HG03103 (cell line): ENCODE results near the gene SIGLEC9.

Source experiments
- ATAC-seq: cut with Tn5 transposase; IDR thresholded peaks from one replicate; pipeline ENCODE4 v1.9.1; 2021; ENCODE audit warnings: low read depth; ENCODE audit not compliant: unreplicated experiment

The SIGLEC9 gene

GRCh38 chr19:51122112-51122981 is 2.4 kb upstream of the SIGLEC9 start:
- no peak for ATAC-seq

DNA sequence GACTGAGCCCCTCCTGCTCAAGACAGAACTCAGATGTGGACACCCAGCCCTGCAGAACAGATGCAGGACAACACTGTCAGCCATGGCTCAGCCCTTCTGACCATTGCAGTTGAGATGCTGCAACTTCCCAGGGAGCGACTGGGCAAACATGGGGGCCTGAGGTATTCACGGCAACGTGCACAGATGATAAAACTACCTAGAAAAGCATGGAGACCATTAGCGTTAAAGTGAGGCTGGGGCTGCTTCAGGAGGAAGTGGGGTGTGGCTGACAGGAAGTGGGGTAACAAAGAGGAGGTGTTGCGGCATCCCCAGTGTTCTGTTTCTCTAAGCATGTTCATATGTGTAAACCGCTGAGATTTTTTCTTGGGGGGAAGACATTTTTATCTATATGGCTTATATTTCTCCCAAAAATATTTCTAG is 1.3 kb upstream of the SIGLEC9 start:
- ATAC-seq: no peak

DNA sequence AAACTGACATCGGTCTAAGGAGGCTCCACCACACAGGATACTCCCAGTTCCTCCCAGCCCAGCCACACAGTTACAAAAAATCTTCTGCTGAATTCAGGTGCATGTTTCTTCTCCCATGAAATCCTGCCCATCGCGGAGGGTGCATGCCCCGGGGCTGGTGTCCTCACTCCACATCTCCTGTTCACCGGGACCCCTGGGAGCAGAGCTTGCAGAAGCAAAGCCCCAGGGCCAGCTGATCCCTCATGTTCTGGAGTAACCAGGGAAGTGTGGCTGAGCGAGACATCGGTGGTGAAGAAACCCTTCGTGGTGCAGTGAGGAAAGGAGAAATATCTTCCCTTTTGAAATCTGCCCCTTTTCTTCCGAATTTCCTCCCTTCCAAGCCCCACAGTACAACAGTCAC is 904 bp upstream of the SIGLEC9 start:
- ATAC-seq: no peak

GRCh38 chr19:51124216-51124615 is 490 bp upstream of the SIGLEC9 start:
- ATAC-seq: no peak

- ATAC-seq: no peak
Observed at GRCh38 chr19:51125421-51126075, 842 bp downstream of the SIGLEC9 start.

GRCh38 chr19:51127032-51127431 is 2.3 kb downstream of the SIGLEC9 start:
- ATAC-seq: no peak

DNA sequence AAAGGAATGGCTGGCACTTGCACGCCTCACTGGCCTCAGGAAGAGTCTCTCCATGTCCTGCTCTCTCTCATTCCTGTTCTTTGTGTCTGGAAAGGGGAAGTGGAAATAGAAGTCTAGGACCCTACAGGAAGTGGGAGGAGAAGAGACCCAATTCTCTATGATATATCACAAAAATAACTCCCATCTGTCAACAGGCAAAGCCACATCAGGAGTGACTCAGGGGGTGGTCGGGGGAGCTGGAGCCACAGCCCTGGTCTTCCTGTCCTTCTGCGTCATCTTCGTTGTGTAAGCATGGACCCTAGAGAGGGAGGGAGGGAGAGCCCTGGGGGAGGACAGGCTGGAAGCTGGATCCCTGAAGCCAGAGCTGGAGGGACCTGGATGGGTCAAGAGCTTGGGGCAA is 3.0 kb downstream of the SIGLEC9 start:
- ATAC-seq: no peak

DNA sequence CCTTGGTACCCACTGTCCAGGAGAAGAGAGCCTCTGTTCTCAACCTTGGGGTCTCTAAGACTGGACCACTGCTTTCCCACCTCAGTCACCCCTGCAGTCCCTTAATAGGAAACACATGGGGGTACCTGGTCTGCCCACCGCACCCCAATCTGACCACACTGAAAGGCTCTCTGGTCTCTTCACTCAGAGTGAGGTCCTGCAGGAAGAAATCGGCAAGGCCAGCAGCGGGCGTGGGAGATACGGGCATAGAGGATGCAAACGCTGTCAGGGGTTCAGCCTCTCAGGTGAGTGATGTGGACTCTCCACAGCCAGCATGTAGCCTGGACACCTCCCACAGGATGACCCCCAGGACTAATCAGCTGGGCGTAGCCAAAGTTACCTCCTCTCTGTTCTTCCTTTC is 3.5 kb downstream of the SIGLEC9 start:
- no peak for ATAC-seq

DNA sequence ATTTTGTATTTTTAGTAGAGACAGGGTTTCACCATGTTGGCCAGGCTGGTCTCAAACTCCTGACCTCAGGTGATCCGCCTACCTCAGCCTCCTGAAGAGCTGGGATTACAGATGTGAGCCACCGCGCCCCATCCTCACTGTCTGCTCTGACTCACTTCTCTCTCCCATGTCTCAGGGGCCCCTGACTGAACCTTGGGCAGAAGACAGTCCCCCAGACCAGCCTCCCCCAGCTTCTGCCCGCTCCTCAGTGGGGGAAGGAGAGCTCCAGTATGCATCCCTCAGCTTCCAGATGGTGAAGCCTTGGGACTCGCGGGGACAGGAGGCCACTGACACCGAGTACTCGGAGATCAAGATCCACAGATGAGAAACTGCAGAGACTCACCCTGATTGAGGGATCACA is 5.0 kb downstream of the SIGLEC9 start:
- ATAC-seq: no peak

- ATAC-seq: no peak
Observed at GRCh38 chr19:51131780-51132680, 7.3 kb downstream of the SIGLEC9 start.

DNA sequence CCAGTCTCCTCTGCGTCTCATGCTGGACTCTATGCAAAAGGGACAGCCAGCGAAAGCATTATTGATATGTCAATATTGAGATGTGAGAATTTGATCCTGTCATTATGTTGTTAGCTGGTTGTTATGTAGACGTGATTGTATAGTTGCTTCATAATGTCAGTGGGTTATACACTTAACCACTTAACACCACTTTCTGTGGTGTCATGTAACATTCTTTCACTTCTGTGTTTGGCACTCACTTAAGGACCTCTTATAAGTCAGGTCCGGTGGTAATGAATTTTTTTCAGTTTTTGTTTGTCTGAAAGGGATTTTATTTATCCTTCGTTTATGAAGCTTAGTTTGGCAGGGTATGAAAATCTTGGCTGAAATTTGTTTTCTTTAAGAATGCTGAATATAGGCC is 10.3 kb downstream of the SIGLEC9 start:
- ATAC-seq: no peak

DNA sequence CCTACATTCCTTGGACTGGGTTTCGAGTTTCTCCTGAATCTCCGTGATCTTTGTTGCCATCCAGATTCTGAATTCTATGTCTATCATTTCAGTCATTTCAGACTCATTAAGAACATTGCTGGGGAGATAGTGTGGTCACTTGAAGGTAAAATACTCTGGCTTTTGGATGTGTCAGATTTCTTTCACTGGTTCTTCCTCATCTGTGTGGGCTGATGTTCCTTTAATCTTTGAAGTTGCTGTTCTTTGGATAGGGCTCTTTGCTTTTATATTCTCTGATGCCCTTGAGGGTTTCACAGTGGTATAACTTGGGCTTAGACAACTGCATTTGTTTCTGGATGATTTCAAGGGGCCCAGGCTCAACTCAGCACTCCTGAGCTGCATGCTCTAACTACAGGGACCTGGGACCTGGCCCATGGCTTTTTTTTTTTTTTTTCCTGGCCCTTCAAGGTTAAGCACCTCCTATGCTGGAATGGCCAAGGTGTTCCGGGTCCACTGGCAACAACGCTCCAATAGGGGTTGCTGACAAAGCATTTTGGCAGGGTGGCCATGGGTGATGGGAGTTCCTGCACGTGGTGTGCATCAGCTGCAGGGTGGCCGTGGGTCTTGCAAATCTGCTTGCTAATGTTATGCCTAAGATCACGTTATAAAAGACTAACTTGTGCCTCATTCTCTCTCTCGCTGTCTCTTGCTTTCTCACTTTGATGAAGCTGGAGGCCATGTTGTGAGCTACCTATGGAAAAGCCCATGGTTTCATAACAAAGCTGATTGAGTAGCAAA is 11.5 kb downstream of the SIGLEC9 start:
- no peak for ATAC-seq

DNA sequence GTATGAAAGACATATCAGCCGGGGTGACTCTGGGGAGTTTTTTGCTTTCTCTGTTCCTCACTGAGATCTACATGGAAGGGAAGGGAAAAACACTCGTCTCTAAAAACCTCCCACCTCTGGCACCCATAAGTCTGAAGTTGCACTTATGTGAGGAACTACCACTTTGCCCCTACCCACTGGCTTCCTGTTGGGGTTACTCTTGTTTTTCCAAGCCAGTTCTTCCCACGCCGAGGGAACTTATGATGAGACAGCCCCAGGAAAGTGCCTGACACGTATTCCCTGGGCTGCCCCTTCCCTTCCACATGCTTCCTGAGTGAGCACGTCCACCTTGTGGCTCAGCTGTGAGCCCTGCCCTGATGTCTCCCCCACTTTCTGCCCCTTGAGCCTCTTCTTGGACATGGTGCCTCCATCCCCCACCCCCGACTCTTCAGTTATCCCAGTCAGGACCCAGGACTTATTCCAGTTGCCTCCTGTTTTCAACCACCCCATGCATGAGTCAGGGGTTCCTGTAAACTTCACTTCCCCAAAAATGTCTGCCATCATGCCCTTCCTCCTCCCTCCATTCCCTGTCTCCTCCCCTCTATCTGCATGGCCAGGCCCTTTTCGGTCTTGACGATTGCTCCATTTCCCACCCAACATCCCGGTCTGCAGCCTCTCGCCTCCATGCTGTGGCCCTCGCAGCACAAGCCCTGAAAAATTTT is 12.3 kb downstream of the SIGLEC9 start:
- ATAC-seq: no peak

DNA sequence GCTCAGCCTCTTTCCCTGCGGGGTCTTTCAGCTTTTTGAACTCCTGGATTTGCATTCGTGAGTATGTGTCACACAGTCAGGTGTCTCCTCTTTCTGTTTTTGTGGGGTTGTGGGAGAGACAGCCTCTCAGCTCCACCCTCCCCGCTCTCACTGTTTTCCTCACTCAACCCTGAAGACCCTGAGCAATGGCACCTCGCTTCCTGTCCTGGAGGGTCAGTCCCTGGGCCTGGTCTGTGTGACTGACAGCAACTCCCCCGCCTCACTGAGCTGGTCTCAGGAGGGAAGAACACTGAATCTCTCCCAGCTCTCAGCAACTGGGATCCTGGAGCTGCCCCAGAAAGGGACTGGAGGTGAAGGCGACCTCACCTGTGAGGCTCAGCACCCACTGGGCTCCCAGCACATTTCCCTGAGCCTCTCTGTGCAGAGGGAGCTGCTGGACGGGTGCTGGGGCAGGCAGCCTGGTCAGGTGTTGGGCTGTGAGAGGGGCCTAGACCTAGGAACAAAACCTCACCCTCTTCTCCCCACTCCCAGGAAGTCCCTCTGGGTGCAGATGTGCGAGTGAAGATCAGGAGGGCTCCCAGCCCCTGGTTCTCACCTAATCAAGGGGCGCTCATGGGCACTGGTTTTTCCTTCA is 13.2 kb downstream of the SIGLEC9 start:
- no peak for ATAC-seq

GRCh38 chr19:51138549-51138979 is 13.9 kb downstream of the SIGLEC9 start:
- ATAC-seq: no peak

DNA sequence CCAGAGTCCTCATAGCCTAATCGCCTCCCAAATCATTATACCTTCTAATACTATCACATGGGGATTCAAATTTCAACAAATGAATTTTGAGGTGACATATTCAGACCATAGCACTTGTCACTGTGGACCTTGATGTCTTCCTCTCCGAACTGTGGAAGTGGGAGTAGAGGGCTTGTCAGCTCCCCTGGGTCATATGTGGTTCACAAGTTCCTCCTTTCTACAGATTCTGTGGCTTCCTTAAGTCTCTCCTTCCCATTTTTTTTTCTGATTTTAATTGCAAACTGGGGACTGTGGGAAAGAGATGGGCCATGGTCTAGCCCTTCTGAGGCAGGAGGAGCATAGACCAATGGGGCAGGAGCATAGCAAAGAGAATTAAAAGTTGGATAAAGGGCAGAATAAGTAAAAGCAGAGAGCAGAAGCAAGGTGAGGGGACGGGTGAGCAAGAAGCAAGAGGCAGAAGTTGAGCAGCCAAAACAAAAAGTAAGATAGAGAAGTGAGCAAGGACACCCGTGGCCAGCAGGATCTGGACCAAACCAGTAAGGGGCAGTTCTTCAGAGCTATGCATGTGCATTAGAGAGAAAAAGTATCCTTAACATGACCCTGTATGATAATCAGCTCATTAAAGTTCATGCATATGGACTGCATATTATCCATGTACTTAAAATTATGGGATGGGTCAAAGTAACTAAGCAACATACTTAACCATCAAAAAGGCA is 14.8 kb downstream of the SIGLEC9 start:
- ATAC-seq: no peak

DNA sequence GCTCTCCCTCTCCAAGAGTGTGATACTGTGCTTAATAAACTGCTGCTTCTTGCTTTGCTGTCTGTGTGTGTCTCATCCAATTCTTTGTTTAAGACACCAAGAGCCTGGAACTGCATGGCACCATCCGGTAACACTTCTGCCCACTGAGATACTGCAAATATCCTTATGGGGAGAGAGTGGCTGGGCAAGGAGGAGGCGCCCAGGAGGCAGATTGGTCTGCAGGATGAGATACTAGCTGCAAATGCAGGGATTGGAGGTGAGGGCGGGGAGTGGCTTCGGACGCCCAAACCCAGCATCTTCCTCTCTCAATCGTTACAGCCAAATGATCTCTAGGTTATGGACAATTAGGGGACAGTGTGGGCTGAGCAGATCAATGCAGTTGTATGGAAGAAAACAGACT is 15.7 kb downstream of the SIGLEC9 start:
- no peak for ATAC-seq

DNA sequence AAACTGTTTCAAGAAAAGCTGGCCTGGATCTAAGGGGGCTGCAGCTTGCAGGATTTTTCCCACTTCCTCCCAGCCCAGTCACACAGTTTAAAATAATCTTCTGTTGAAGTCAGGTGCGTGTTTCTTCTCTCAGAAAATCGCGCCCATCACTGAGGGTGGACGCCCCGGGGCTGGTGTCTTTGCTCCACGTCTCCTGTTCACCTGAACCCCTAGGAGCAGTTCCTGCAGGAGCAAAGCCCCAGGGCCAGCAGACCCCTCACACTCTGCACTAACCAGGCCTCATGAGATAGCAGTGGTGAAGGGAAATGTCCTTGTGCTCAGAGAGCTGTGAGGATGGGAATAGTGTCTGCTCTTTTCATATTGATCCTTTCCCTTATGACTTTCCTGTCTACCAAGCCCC is 16.5 kb downstream of the SIGLEC9 start:
- no peak for ATAC-seq

DNA sequence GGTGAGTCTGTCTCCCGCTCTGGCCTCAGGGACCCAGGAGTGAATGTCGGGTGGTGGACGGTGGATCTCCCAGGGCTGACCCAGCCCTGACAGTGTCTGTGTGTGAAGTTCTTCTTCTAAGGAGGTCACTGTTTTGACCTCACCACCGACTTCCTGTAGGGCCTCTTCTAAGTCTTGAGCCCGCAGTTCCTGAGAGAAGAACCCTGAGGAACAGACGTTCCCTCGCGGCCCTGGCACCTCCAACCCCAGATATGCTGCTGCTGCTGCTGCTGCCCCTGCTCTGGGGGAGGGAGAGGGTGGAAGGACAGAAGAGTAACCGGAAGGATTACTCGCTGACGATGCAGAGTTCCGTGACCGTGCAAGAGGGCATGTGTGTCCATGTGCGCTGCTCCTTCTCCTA is 17.4 kb downstream of the SIGLEC9 start, which contains the start of gene SIGLEC7:
Gene SIGLEC7 (plus strand): TSS at position 183 of the 400 bp plus-strand sequence. CDS start 69 bp downstream, at position 252.
- no peak for ATAC-seq
